Right lobe of liver (tissue), 6 donors: ENCODE results near the gene PDCD1. TPM values are rescaled to one million over a fixed set of nuclear protein-coding genes. Genes with fewer than 3 reads are reported as not detected.

Experiments
- ATAC-seq, 4 donors: fragments of 200-7000 bp; cut with Tn5 transposase; one replicate each; pipeline ENCODE4 v1.9.1; 2020; ENCODE audit warnings: mild to moderate bottlenecking in 4 of 4, moderate library complexity in 4 of 4
- DNase-seq, 3 donors: peaks; one replicate each; pipeline ENCODE4 v3.0.0-alpha.2; 2020
- H3K27ac ChIP-seq, 3 donors: fragments of 200-600 bp; one replicate each; pipeline ENCODE4 v1.8.0; 2022
- H3K27me3 ChIP-seq, 2 donors: fragments of 200-600 bp; one replicate each; pipeline ENCODE4 v1.8.0; 2022
- H3K36me3 ChIP-seq, 4 donors: fragments of 200-600 bp; sonication (generic) in 1 of 4; one replicate each; pipeline versions ENCODE4 v1.5.1 to v1.8.0; 2017 to 2022; ENCODE audit warnings: control low read depth in 1 of 4
- H3K4me1 ChIP-seq, 4 donors: fragments of 200-600 bp; sonication (generic) in 1 of 4; one replicate each; pipeline versions ENCODE4 v1.5.1 to v1.8.0; 2017 to 2022; ENCODE audit warnings: control low read depth in 1 of 4
- H3K4me3 ChIP-seq, 3 donors: fragments of 200-600 bp; one replicate each; pipeline ENCODE4 v1.8.0; 2022
- H3K9me3 ChIP-seq, 4 donors: fragments of 200-600 bp; sonication (generic) in 1 of 4; one replicate each; pipeline versions ENCODE4 v1.5.1 to v1.8.0; 2017 to 2022; ENCODE audit warnings: control low read depth in 1 of 4
- POLR2A ChIP-seq: fragments of 450-650 bp; IDR thresholded peaks from one replicate; pipeline ENCODE4 v1.6.1; 2017; ENCODE audit warnings: antibody characterized with exemption, mild to moderate bottlenecking
- WGBS: methylation state at CpG from one replicate; pipeline ENCODE4 v1.1.6; 2018; ENCODE audit warnings: low coverage, low lambda C conversion rate; ENCODE audit not compliant: insufficient coverage; ENCODE audit errors: missing lambda C conversion rate; 5-methylcytosine and 5-hydroxymethylcytosine counted together
- intact Hi-C, 2 donors: fragments of 100-400 bp; cut with DNase I; formaldehyde crosslinking; loops; one replicate each; pipeline versions ENCODE4 v1.11.2 to v1.14.1; 2022
- total RNA-seq, 6 experiments: library from RNA; depleted of rRNA in 2 of 6; stranded (reverse); fragments of >200 nt in 2 of 6; fragmentation: NEBNext Ultra II Directional in 3 of 6; extraction: Animal tissue kit (Norgen Biotek cat#: 25700) in 3 of 6; gene quantifications; one replicate each; pipeline versions ENCODE4 v1.1.0 to v1.2.4, GENCODE V29; 2016 to 2023
- TF ChIP-seq, protein P1 (sequence below), 4 donors: fragments of 200-600 bp in 3 of 4; fragments of 450-650 bp in 1 of 4; IDR thresholded peaks; one replicate each; pipeline versions ENCODE4 v1.5.1 to v1.8.0; 2016 to 2022; ENCODE audit warnings: antibody characterized with exemption in 4 of 4, mild to moderate bottlenecking in 2 of 4
- donor health status: DM: no; HTN: yes; CAD: no.
- donor health status: DM: no; HTN: no; CAD: no.
- donor health status: DM: no; HTN: no; CAD: no.
- donor health status: DM: no; HTN: yes; CAD: no.
- donor health status: DM: no; HTN: yes; CAD: no.

PDCD1 gene
- total RNA-seq, 6 experiments from 2014 or later, result 0.19 to 0.61 (median 0.20) TPM; not detected in 3

- ATAC-seq, result no peak
- no peaks in the 10 kb centered on the region for H3K9me3 ChIP-seq
- intact Hi-C loops, result no loop called here
- 40% methylated on average over 2 of the region's 9 CpGs for WGBS
- H3K4me3 ChIP-seq, result no peak overlapping the region
- H3K4me1 ChIP-seq, result peaks cover 0 to 10% (median 3%) of the 10 kb centered on the region in 4 donors
- H3K27me3 ChIP-seq, result no peaks in the 10 kb centered on the region
- TF ChIP-seq POLR2A, result no peak
- TF ChIP-seq, protein P1, sequence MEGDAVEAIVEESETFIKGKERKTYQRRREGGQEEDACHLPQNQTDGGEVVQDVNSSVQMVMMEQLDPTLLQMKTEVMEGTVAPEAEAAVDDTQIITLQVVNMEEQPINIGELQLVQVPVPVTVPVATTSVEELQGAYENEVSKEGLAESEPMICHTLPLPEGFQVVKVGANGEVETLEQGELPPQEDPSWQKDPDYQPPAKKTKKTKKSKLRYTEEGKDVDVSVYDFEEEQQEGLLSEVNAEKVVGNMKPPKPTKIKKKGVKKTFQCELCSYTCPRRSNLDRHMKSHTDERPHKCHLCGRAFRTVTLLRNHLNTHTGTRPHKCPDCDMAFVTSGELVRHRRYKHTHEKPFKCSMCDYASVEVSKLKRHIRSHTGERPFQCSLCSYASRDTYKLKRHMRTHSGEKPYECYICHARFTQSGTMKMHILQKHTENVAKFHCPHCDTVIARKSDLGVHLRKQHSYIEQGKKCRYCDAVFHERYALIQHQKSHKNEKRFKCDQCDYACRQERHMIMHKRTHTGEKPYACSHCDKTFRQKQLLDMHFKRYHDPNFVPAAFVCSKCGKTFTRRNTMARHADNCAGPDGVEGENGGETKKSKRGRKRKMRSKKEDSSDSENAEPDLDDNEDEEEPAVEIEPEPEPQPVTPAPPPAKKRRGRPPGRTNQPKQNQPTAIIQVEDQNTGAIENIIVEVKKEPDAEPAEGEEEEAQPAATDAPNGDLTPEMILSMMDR (IDR thresholded peaks at IDR 0.05), result no peak
- DNase-seq, result no peak
- H3K36me3 ChIP-seq, result no peaks in the 10 kb centered on the region
- no peak overlapping the region for H3K27ac ChIP-seq
Measured at GRCh38 chr2:241879326-241879725, 20.6 kb upstream of the PDCD1 start.

DNA sequence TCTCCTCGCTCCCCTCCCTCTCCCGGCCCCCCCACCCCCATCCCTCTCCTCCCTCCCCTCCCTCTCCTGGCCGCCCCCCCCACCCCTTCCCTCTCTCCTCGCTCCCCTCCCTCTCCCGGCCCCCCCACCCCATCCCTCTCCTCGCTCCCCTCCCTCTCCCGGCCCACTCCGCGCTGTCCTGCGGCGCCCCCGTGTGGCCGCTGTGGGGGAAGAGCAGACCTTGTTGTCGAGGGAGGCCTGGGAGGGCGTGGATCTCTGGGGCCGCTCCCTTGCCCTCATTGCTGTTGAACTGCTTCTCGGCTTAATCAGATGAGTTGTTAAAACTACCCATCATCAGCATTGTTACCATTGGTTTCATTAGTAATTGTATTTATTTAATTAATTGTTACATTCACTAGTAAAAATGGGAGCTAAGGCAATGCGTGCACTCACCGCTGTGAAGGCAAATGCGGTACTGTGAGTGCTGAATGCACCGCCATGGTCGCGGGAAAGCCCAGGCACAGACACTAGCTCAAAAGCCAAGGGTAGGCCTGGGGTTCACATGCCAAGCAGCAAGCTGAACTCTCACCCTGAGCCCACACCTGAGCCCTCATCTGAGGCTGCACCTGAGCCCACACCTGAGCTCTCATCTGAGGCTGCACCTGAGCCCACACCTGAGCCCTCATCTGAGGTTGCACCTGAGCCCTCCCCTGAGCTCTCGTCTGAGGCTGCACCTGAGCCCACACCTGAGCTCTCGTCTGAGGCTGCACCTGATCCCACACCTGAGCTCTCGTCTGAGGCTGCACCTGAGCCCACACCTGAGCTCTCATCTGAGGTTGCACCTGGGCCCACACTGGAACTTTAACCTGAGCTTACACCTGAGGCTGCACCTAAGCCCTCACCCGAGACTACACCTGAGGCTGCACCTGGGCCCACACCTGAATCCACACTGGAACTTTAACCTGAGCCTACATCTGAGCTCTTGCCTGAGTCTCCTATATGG, 19.6 kb upstream of the PDCD1 start:
- Histone ChIP-seq H3K4me1 (peaks cover 0 to 7% (median 2%) of the 10 kb centered on the region in 4 donors), H3K36me3 (no peaks in the 10 kb centered on the region), H3K4me3 (no peak overlapping the region), H3K27me3 (no peaks in the 10 kb centered on the region), H3K9me3 (no peaks in the 10 kb centered on the region), H3K27ac (no peak overlapping the region)
- peak in 1 of 4 donors; percentile 10 for ATAC-seq
- TF ChIP-seq, protein P1 (IDR thresholded peaks at IDR 0.05), result peak; percentile 51 to 64 (median 59)
- TF ChIP-seq POLR2A, result no peak
- intact Hi-C loops, result no loop called here
- WGBS, result 25% methylated on average over 23 of the region's 27 CpGs
- DNase-seq, result peak in 1 of 3 donors; percentile 70

DNA sequence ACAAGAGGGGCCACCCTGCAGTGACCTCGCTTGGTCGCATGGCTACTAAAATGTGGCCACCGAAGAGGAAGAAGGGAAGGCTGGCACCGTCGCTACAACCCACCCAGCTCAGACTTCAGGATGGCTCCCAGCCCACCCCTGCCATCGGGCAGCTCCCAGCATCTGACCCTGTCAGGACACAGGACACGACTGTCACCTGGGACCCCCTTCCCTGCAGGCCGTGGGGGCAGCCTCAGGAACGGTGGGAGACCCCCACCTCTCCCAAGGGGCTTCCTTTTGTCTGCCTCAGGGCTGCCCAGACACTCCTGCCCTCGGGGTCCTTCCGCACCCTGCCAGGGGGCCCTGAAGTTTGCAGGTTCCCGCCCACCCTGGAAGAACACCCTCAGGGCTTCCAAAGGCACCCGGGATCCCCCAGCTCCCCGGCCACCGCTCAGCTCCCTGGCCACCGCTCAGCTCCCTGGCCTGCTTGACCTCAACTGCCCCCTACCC, 18.5 kb upstream of the PDCD1 start:
- no peak for DNase-seq

GRCh38 chr2:241876528-241877196, 18.0 kb upstream of the PDCD1 start:
- Histone ChIP-seq H3K9me3 (no peaks in the 10 kb centered on the region), H3K36me3 (no peaks in the 10 kb centered on the region), H3K27me3 (no peaks in the 10 kb centered on the region), H3K27ac (no peak overlapping the region), H3K4me1 (no peaks in the 10 kb centered on the region), H3K4me3 (no peak overlapping the region)
- WGBS, result 81% methylated on average over 2 of the region's 18 CpGs
- TF ChIP-seq, protein P1 (IDR thresholded peaks at IDR 0.05), result no peak
- TF ChIP-seq POLR2A, result no peak
- DNase-seq (no peak), ATAC-seq (no peak)
- intact Hi-C loops, result no loop called here

More for the DNA sequence above, 18.5 kb upstream of the PDCD1 start:
- H3K27ac ChIP-seq, result no peak overlapping the region
- TF ChIP-seq, protein P1 (IDR thresholded peaks at IDR 0.05), result no peak
- no peak for TF ChIP-seq POLR2A
- peaks cover 0 to 4% (median 0%) of the 10 kb centered on the region in 4 donors for H3K4me1 ChIP-seq
- ATAC-seq, result no peak
- intact Hi-C loops, result no loop called here
- no peaks in the 10 kb centered on the region for H3K27me3 ChIP-seq
- H3K4me3 ChIP-seq, result no peak overlapping the region
- 70% methylated on average over 4 of the region's 16 CpGs for WGBS
- H3K9me3 ChIP-seq, result no peaks in the 10 kb centered on the region
- no peaks in the 10 kb centered on the region for H3K36me3 ChIP-seq
